Lower lobe of right lung (tissue), 2 donors: Measurements from ENCODE around the gene SLAMF1. TPM values are rescaled to one million over a fixed set of nuclear protein-coding genes. Genes with fewer than 3 reads are reported as not detected.

Source experiments
- ATAC-seq, 2 donors: fragments of 200-7000 bp; cut with Tn5 transposase; one replicate each; pipeline ENCODE4 v1.9.1; 2020 to 2022; ENCODE audit warnings: mild to moderate bottlenecking in 2 of 2, moderate library complexity in 2 of 2
- DNase-seq: peaks from one replicate; pipeline ENCODE4 v3.0.0-alpha.2; 2020
- H3K27ac ChIP-seq: fragments of 200-600 bp; one replicate; pipeline ENCODE4 v1.8.0; 2022
- H3K27me3 ChIP-seq: fragments of 200-600 bp; one replicate; pipeline ENCODE4 v1.8.0; 2022; ENCODE audit warnings: low read depth
- H3K36me3 ChIP-seq: fragments of 200-600 bp; one replicate; pipeline ENCODE4 v1.8.0; 2022; ENCODE audit warnings: mild to moderate bottlenecking
- H3K4me1 ChIP-seq: fragments of 200-600 bp; one replicate; pipeline ENCODE4 v1.8.0; 2022
- H3K4me3 ChIP-seq: fragments of 200-600 bp; one replicate; pipeline ENCODE4 v1.8.0; 2022; ENCODE audit warnings: mild to moderate bottlenecking
- H3K9me3 ChIP-seq: fragments of 200-600 bp; one replicate; pipeline ENCODE4 v1.8.0; 2022
- CTCF ChIP-seq: fragments of 200-600 bp; IDR thresholded peaks from one replicate; pipeline ENCODE4 v1.8.0; 2022; ENCODE audit warnings: antibody characterized with exemption, mild to moderate bottlenecking
- intact Hi-C: fragments of 100-400 bp; cut with DNase I; formaldehyde crosslinking; loops from one replicate; pipeline ENCODE4 v1.11.0; 2022
- total RNA-seq: library from RNA; stranded (reverse); fragmentation: NEBNext Ultra II Directional; extraction: Animal tissue kit (Norgen Biotek cat#: 25700); gene quantifications from one replicate; pipeline ENCODE4 v1.2.1, GENCODE V29; 2021
- donor health status: DM: no; HTN: yes; CAD: no; lungs with severe emphysema.

Gene SLAMF1
- total RNA-seq, 1 donor from 2014 or later, result 1.4 TPM

DNA sequence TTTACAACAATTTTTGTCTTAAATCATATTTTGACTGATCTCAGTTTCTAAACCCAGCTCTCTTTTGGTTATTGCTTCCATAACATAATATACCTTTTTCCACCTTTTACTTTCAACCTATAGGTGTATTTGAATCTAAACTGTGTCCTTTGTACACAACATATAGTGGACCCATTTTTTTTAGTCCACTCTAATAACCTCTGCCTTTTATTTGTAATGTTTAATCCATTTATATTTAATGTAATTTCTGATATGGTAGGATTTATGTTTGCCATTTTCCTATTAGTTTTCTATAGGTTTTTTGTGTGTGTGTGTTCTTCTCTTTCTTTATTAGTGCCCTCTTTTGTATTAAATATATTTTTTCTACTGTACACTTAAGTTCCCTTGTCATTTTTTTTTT is 22.4 kb upstream of the SLAMF1 start:
- DNase-seq, result no peak
- no peaks in the 10 kb centered on the region for H3K36me3 ChIP-seq
- peaks cover 50% of the 10 kb centered on the region for H3K4me1 ChIP-seq
- no peaks in the 10 kb centered on the region for H3K9me3 ChIP-seq
- H3K27ac ChIP-seq, result no peak overlapping the region
- no peaks in the 10 kb centered on the region for H3K27me3 ChIP-seq
- intact Hi-C loops, result no loop called here
- H3K4me3 ChIP-seq, result no peak overlapping the region
- no peak for ATAC-seq
- no peak for TF ChIP-seq CTCF

GRCh38 chr1:160667896-160668295 is 21.1 kb upstream of the SLAMF1 start:
- no peak for TF ChIP-seq CTCF
- ATAC-seq (no peak), DNase-seq (no peak)
- Histone ChIP-seq H3K4me3 (no peak overlapping the region), H3K4me1 (peaks cover 47% of the 10 kb centered on the region), H3K27ac (no peak overlapping the region), H3K36me3 (no peaks in the 10 kb centered on the region), H3K9me3 (no peaks in the 10 kb centered on the region), H3K27me3 (no peaks in the 10 kb centered on the region)
- intact Hi-C loops, result no loop called here

DNA sequence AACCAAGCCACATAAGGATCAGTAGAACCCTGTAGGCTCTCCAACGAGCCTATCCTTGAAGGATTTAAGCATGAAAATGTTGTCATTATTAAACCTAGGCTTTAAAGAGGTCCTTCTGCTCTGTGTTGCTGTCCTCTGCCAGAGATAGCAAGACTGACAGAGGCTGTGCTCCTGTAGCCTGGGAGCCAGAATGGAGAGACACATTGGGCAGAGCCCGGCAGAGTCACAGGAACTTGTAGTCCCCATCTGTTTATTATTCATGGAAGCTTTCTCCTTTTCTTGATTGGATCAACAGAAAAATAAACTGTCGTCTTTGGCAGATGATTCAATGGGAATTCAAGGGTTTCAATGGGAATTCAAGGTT is 19.2 kb upstream of the SLAMF1 start:
- peak; percentile 47 for ATAC-seq
- intact Hi-C loops, result no loop called here

GRCh38 chr1:160665330-160666078 is 18.7 kb upstream of the SLAMF1 start:
- Histone ChIP-seq H3K9me3 (no peaks in the 10 kb centered on the region), H3K27ac (peak overlapping the region; percentile 76), H3K4me3 (peak overlapping the region; percentile 1), H3K4me1 (peaks cover 37% of the 10 kb centered on the region), H3K27me3 (no peaks in the 10 kb centered on the region), H3K36me3 (no peaks in the 10 kb centered on the region)
- no peak for TF ChIP-seq CTCF
- ATAC-seq (peak; percentile 86 to 89), DNase-seq (peak; percentile 84)
- intact Hi-C loops, result no loop called here

More for the DNA sequence above, 19.2 kb upstream of the SLAMF1 start:
- peaks cover 37% of the 10 kb centered on the region for H3K4me1 ChIP-seq
- H3K27ac ChIP-seq, result peak overlapping the region; percentile 76
- H3K27me3 ChIP-seq, result no peaks in the 10 kb centered on the region
- no peaks in the 10 kb centered on the region for H3K36me3 ChIP-seq
- H3K4me3 ChIP-seq, result no peak overlapping the region
- no peak for TF ChIP-seq CTCF
- no peak for DNase-seq
- H3K9me3 ChIP-seq, result no peaks in the 10 kb centered on the region

GRCh38 chr1:160664573-160665051 is 17.8 kb upstream of the SLAMF1 start:
- no peaks in the 10 kb centered on the region for H3K36me3 ChIP-seq
- DNase-seq (no peak), ATAC-seq (peak; percentile 28 to 38)
- H3K27ac ChIP-seq, result no peak overlapping the region
- no peaks in the 10 kb centered on the region for H3K27me3 ChIP-seq
- TF ChIP-seq CTCF, result no peak
- intact Hi-C loops, result no loop called here
- peaks cover 37% of the 10 kb centered on the region for H3K4me1 ChIP-seq
- H3K9me3 ChIP-seq, result no peaks in the 10 kb centered on the region
- H3K4me3 ChIP-seq, result no peak overlapping the region
